TTC549 (cell line): ENCODE data around the gene ECD.

ENCODE experiments used
- FAIRE-seq: peaks from 2 replicates; lab custom pipeline; 2012; peaks lifted over from hg19 to GRCh38; lab: Jason Lieb, UNC

Gene ECD

DNA sequence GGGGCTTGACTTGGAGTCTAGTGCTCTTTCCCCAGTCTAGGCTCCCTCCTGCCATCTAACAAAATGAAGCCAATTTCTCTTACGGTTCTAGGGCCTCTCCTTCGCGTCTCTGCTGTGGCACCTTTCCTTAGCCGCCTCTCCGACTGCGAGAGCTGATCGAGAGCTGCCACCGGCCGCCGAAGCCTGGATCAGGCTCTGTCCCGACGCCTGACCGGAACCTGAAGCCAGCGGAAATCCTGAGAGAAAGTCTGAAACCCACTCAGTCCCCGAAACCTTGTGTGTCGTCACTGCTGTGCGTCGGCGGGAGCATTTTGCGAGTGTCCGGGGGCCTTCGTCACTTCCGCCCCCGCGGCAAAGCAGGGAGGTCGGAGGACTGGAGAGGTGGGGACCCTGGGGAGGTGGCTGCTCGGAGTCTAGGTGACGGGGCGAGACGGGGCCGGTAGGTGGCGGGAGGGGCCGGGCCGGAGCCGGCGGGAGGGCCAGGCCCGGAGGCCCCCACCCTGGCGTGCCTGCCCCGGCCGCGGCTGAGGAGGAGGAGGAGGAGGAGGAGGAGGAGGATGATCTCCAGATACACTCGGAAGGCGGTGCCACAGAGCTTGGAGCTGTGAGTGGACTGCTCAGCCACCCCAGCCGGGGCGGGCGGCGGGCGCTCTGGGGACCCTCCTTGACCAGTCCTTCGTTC is at the start of gene ECD, which contains the start of gene FAM149B1:
TSS of gene ECD (minus strand) at position 226 of the 682 bp plus-strand sequence. CDS start 4,071 bp downstream, outside the sequence.
TSS of gene FAM149B1 (plus strand) at position 337 of the 682 bp plus-strand sequence. CDS start at position 558, 221 bp downstream.
- FAIRE-seq, result peak; percentile 9

- no peak for FAIRE-seq
These were observed 47.9 kb upstream of the ECD start for GRCh38 chr10:73215749-73216148.

DNA sequence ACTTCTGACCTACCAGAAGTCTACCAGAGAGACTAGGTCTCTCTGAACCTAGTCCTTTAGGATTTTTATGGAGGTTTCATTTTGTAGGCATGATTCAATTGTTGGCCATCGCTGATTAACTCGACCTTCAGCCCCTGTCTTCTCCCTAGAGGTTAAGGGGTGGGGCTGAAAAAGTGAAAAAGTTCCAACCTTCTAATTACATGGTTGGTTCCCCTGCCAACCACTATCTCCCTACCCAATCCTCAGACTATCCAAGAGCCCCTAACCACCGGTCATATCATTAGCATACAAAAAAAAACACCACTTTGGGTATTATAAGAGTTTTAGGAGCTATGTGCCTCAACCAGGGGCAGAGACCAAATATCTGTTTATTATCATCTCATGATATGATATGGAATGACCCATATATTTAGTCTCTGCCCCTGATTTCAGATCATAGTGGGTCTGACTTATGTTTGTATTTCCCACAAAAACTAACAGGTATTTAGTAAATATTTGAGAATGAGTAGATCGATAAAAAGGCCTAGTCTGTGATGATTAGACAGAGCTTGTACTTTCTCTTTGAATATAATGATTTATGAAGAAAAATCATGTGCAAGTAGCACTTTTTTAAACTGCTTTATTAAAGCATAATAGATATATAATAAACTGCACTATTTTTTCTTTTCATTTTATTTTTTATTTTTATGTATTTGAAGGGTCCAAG is 43.5 kb upstream of the ECD start:
- no peak for FAIRE-seq

DNA sequence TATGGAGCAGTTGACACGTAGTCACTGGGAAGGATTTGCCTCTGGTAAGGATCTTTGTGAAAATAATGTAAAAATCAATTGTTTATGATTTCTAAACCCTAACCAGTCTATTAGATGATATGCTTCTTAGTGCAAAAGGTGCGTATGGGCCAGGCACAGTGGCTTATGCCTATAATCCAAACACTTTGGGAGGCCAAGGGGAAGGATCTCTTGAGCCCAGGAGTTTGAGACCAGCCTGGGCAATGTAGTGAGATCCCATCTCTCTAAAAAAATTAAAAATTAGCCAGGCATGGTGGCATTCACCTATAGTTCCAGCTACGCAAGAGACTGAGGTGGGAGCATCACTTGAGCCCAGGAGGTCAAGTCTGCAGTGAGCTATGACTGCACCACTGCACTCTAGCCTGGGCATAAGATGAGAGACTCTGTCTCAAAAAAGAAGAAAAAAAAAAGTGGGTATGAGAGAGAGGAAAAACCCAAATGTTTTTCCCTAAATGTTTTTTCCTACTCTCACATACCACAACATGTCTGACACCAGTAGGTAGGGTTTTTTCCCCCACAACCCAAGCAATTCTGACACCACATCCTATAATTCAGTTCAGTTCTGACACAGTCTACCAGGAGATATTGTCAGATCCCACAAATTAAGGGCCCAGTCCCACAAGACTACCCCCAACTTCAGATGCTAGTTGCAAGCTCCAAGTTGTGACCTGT is 42.7 kb upstream of the ECD start:
- FAIRE-seq, result no peak

DNA sequence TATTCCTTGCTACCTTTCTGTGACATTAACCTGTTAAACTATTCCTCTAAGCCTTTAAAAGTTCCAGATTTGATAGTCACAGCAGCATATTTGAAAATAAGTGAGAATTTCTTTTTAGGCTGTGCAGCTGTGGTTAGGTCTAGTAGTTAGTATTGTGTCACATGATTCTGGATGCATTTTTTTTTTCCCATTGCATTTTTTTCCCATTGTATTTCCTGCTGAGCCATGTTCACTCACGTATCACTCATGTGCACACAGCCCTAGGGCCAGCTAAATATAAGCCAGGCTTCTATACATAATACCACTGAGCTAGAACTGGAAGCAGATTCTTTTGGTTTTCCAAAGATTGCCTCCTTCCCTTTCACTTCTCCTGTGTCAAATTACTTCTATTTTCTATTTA is 41.9 kb upstream of the ECD start:
- no peak for FAIRE-seq

- FAIRE-seq, result no peak
These were observed 40.1 kb upstream of the ECD start for GRCh38 chr10:73207883-73208282.

DNA sequence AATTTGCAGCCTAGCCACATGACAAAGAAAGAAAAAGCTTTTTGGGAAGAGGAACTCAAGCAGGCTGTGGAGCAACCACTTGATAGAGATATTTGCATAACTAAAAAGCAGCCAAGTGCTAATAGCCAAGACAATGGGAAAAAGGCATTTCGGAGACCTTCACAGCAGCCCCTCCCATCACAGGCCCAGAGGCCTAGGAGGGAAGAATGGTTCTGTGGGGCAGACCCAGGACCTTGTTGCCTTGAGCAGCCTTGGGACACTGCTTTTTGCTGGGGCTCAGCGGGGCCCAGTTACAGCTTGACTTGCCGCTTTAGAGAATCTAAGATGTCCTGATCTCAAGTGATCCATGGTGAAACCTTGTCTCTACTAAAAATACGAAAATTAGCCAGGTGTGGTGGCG is 38.6 kb upstream of the ECD start:
- no peak for FAIRE-seq

DNA sequence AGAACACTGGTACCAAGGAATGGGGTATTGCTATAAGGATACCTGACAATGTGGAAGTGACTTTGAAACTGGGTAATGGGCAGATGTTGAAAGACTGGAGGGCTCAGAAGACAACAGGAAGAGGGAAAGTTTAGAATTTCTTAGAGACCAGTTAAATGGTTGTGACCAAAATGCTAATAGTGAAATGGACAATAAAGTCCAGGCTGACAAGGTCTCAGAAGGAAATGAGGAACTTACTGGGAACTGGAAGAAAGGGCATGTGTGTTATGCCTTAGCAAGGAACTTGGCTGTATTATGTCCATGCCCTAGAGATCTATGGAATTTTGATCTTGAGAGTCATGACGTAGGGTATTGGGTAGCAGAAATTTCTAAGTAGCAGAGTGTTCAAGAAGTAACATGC is 38.1 kb upstream of the ECD start:
- FAIRE-seq, result no peak

- no peak for FAIRE-seq
These were observed 37.3 kb upstream of the ECD start for GRCh38 chr10:73205081-73205480.

- no peak for FAIRE-seq
These were observed 22.4 kb upstream of the ECD start for GRCh38 chr10:73190188-73190587.

DNA sequence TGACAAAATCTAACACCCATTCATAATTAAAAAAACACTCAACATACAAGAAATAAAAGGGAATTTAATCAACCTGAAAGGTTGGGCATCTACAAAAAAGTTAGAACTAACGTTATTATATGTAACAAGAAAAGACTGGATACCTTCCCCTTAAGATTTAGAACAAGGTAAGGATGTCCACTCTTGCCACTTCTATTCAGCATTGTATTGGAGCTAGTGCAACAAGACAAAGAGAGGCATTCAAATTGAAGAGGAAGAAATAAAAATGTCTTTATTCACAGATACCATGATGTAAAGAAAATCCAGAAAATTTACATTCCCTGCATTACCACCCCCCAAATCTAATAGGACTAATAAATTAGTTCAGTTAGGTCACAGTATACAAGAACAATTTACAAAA is 18.5 kb upstream of the ECD start:
- no peak for FAIRE-seq

- no peak for FAIRE-seq
These were observed 16.0 kb upstream of the ECD start for GRCh38 chr10:73183667-73184281.

DNA sequence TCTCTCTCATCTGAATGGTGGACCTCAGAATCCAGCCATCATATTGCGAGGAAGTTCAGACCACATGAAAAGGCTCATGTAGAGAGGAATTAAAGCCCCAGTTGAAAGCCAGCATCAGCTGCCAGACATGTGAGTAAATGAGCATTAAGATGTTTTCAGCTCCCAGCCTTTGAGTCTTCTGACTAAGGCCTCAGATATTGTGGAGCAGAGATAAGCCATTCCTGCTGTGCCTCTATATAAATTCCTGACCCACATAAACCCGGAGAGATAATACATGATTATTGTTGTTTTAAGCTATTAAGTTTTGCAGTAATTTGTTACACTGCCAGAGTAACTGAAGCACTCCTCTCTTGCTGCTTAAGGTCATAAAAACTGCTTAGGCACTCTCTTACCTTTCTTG is 14.8 kb upstream of the ECD start:
- no peak for FAIRE-seq

DNA sequence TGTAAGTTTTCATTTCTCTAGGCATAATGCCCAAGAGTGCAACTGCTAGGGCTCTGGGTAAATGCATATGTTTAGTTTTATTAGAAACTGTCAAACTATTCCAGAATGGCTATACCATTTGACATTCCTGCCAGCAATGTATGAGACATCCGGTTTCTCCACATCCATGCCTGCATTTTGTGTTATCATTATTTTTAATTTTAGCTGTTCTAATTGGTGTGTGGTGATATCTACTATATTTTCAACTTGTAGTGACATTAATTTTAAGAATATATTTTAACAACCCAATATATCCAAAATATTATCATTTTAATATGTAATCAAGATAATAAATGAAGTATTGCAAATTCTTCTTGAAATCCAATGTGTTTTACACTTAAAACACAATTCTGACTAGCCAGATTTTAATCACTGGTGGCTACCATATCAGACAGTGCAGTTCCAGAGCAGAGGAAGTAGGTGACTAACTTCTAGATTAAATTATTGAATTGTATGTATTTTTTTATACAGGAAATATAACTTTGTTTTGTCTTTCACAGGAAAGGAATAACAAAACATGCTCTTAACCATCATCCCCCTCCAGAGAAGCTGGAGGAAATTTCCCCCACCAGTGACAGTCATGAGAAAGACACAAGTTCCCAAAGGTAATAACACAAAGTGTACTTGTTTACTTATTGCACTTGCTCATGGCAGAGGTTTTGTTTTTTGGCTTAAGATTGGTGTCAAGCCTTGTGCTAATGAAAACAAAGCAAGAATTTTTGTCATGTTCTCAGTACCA is 6.5 kb upstream of the ECD start:
- FAIRE-seq, result no peak

DNA sequence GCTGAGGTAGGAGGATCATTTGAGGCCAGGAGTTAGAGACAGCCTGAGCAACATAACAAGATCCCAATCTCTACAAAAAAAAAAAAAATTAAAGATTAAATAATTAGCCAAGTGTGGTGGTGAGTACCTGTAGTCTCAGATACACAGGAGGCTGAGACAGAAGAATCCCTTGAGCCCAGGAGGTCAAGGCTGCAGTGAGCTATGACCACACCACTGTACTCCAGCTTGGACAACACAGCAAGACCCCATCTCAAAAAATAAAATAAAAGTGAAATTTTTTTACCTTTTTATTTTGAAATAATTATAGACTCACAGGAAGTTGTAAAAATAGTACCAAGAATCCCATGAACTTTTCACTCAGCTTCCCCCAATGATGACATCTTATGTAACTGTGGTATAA is 5.1 kb upstream of the ECD start:
- no peak for FAIRE-seq

DNA sequence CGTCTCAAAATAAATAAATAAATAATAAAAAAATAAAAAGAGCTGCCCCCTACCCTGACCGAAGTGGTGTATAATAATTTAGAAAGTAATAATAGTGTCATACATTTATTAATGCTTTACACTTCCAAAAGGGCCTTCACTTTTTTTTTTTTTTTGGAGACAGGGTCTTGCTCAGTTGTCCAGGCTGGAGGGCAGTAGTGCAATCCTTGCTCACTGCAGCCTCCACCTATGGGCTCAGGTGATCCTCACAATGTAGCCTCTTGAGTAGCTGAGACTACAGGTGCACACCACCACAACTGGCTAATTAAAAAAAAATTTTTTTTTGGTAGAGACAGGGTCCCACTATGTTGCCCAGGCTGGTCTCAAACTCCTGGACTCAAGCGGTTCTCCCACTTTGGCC is 1.5 kb upstream of the ECD start:
- FAIRE-seq, result no peak

DNA sequence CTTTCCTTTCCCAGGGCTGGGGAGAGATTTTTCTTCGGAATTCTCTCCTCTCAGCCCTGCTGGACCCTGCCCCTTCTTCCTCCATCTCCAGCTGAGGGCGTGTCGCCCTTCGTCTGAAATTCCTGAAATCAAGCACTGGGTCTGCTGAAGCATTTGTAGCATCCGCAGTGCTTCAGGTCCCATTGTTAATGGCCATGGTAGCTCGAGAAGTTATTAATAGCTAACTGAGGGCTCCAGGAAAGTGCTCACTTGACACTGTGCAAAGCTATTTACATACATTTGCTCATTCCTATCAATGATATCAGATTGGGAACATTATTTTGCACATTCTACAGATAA is 626 bp upstream of the ECD start:
- no peak for FAIRE-seq

- no peak for FAIRE-seq
These were observed 388 bp downstream of the ECD start for GRCh38 chr10:73167458-73167782.

GRCh38 chr10:73166972-73167371 is 836 bp downstream of the ECD start:
- FAIRE-seq, result no peak

DNA sequence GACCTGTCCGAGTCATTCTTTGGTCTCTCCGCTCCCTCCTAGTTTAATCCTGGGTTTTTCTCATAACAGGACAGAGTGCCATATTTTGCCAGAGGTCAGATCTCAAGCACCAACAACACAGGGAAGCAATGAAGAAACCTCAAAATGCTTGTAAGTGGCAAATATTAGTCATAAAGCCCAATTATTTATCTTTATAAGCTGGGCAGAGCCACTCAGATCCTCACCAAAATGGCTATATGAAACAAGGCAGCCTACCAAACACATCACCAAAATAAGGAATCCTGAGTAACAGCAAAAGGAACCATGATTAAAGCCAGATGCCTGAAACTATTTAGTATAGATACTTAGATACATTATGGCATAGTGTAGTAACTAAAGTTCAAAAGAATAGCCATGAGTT is 4.7 kb downstream of the ECD start:
- FAIRE-seq, result no peak

DNA sequence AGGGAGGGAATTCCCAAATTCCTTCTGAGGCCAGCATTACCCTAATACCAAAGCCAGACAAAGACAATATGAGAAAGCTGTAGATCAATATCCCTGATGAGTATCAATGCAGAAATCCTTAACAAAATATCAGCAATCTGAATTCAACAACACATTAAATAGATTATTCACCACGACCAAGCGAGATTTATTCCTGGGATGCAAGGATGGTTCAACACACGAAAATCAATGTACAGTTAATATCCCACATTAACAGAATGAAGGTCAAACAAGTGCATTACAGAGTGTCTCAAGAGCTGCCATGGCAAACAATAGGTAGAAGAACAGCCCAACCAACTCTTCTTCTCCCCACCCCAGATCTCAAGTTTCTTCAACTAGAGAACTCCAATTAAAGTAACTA is 6.1 kb downstream of the ECD start:
- no peak for FAIRE-seq

DNA sequence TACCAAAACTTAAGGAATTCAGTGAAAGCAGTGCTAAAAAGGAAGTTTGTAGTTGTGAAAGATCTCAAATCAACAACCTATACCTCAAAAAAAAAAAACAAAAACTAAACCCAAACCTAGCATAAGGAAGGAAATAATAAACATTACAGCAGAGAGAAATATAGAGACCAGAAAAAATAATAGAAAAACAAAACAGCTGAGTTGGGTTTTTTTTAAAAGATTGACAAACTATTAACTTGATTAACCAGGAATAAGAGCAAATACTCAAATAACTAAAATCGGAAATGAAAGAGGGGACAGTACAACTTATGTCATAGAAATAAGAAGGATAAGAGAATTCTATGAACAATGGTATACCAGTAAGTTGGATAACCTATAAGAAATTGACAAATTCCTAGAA is 6.7 kb downstream of the ECD start:
- FAIRE-seq, result no peak
